Thyroid gland (tissue), 4 donors: Measurements from ENCODE around the gene ST6GALNAC3. TPM values are rescaled to one million over a fixed set of nuclear protein-coding genes. Genes with fewer than 3 reads are reported as not detected.
A peak's percentile ranks its signal among the peaks of the same experiment; 100 is the strongest.

Source experiments
- DNase-seq, 2 donors: peaks; one replicate each; pipeline ENCODE4 v3.0.0-alpha.2; 2019
- H3K27ac ChIP-seq, 3 donors: fragments of 200-600 bp; sonication (generic); 1 replicate in 2 of 3; 2 replicates in 1 of 3; pipeline ENCODE4 v1.5.1; 2016 to 2019; ENCODE audit warnings: mild to moderate bottlenecking in 1 of 3, moderate library complexity in 1 of 3
- H3K27me3 ChIP-seq: fragments of 200-600 bp; sonication (generic); one replicate; pipeline ENCODE4 v1.5.1; 2019
- H3K36me3 ChIP-seq, 2 donors: fragments of 200-600 bp; sonication (generic); one replicate each; pipeline ENCODE4 v1.5.1; 2016 to 2019
- H3K4me1 ChIP-seq, 2 donors: fragments of 200-600 bp; sonication (generic); one replicate each; pipeline ENCODE4 v1.5.1; 2017 to 2019
- H3K4me3 ChIP-seq, 3 donors: fragments of 200-600 bp; sonication (generic); replicated peaks in 1 of 3; 1 replicate in 2 of 3; 2 replicates in 1 of 3; pipeline ENCODE4 v1.5.1; 2016; ENCODE audit warnings: mild to moderate bottlenecking in 1 of 3
- H3K9me3 ChIP-seq: fragments of 200-600 bp; sonication (generic); one replicate; pipeline ENCODE4 v1.5.1; 2017
- POLR2A ChIP-seq, 2 donors: fragments of 450-650 bp; IDR thresholded peaks; one replicate each; pipeline ENCODE4 v1.6.1; 2017; ENCODE audit warnings: antibody characterized with exemption in 2 of 2, mild to moderate bottlenecking in 2 of 2, moderate library complexity in 1 of 2
- WGBS, 2 donors: methylation state at CpG; one replicate each; pipeline ENCODE4 v1.1.5; 2017; 5-methylcytosine and 5-hydroxymethylcytosine counted together
- intact Hi-C: fragments of 100-400 bp; cut with DNase I; formaldehyde crosslinking; loops from one replicate; pipeline ENCODE4 v1.15.1; 2023
- total RNA-seq, 4 donors: library from RNA; depleted of rRNA; stranded (reverse); fragments of >200 nt; gene quantifications; one replicate each; pipeline ENCODE4 v1.2.3, GENCODE V29; 2016
- TF ChIP-seq, protein P1 (sequence below), 6 experiments: fragments of 200-600 bp in 3 of 6; fragments of 450-650 bp in 3 of 6; sonication (generic) in 3 of 6; IDR thresholded peaks; one replicate each; pipeline ENCODE4 v1.5.1; 2016 to 2019; ENCODE audit warnings: antibody characterized with exemption in 6 of 6, mild to moderate bottlenecking in 2 of 6, inconsistent platforms in 1 of 6, moderate library complexity in 1 of 6

The ST6GALNAC3 gene
- total RNA-seq, 4 donors from 2014 or later, result 17.4 to 35.6 (median 31.6) TPM

DNA sequence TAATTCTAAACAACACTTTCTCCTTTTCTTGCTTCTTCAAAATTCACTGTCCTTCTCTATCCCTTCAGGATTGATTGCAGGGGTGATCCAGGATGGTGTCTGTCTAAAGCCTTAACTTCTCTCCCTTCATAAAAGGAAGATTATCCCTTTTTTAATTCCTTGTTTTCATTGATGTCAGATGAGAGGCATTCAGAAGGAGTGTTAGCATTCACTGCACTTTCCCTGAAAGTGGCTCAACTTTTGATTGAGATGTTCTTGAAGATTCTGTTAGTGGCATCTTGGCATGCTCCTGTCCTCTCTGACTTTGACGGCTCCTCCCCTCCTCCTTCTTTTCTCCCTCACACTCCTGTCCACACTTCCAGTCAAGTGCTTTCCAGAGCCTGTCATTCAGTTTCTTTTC is 71.6 kb downstream of the ST6GALNAC3 start:
- Histone ChIP-seq H3K4me1 (peaks cover 23 to 44% of the 10 kb centered on the region in 2 donors), H3K4me3 (no peak overlapping the region), H3K27me3 (no peaks in the 10 kb centered on the region), H3K9me3 (no peaks in the 10 kb centered on the region), H3K27ac (no peak overlapping the region), H3K36me3 (no peaks in the 10 kb centered on the region)
- WGBS, 2 donors, result 35 to 51% methylated on average over 1 of the region's 1 CpG
- intact Hi-C loops, result no loop called here
- no peak for TF ChIP-seq POLR2A (IDR thresholded peaks at IDR 0.05)
- TF ChIP-seq, protein P1, sequence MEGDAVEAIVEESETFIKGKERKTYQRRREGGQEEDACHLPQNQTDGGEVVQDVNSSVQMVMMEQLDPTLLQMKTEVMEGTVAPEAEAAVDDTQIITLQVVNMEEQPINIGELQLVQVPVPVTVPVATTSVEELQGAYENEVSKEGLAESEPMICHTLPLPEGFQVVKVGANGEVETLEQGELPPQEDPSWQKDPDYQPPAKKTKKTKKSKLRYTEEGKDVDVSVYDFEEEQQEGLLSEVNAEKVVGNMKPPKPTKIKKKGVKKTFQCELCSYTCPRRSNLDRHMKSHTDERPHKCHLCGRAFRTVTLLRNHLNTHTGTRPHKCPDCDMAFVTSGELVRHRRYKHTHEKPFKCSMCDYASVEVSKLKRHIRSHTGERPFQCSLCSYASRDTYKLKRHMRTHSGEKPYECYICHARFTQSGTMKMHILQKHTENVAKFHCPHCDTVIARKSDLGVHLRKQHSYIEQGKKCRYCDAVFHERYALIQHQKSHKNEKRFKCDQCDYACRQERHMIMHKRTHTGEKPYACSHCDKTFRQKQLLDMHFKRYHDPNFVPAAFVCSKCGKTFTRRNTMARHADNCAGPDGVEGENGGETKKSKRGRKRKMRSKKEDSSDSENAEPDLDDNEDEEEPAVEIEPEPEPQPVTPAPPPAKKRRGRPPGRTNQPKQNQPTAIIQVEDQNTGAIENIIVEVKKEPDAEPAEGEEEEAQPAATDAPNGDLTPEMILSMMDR (IDR thresholded peaks at IDR 0.05), result no peak
- no peak for DNase-seq

DNA sequence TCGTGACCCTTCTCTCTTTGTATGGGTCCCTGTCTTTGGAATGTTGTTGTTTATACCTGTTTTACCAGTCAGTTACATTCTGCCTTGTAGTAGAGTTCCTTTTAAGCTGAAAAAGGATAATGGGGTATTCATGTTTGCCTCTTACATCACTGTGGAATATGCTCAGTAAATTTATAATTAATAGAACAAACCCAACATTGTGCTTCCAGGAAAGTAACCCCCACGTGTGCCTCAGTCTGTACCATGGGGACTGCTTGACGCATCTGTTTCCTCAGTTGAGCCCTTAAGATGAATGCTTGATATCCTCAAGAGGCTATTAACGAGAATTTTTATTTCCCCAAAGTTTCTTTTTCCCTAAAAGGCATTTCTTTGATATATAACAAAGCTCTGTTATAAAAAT is 73.4 kb downstream of the ST6GALNAC3 start:
- intact Hi-C loops, result no loop called here
- WGBS, 2 donors, result 81 to 87% methylated on average over 4 of the region's 4 CpGs
- DNase-seq, result no peak
- Histone ChIP-seq H3K27ac (no peak overlapping the region), H3K27me3 (no peaks in the 10 kb centered on the region), H3K36me3 (no peaks in the 10 kb centered on the region), H3K9me3 (no peaks in the 10 kb centered on the region), H3K4me1 (peaks cover 18 to 26% of the 10 kb centered on the region in 2 donors), H3K4me3 (no peak overlapping the region)
- TF ChIP-seq POLR2A (IDR thresholded peaks at IDR 0.05), result no peak
- TF ChIP-seq, protein P1 (IDR thresholded peaks at IDR 0.05), result no peak

DNA sequence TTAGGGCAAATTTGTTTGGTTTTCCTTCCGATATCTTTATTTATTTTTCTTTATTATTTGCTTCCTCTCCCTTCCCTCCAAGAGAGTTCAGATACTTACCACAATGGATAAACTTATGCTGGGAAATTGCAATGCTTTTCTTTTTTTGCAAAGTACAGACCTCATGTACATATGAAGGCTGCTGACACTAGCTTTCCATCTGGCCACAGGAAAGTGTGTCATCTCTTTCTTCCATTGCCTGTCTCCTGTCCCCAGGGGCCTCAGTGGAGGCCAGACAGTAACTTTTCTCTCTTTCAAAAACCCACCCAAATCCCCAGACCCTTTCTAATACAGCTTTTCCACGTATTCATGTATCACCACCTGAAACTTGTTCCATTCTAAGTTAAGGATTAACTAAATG is 73.9 kb downstream of the ST6GALNAC3 start:
- no peak for DNase-seq
- TF ChIP-seq POLR2A (IDR thresholded peaks at IDR 0.05), result no peak
- TF ChIP-seq, protein P1 (IDR thresholded peaks at IDR 0.05), result no peak
- Histone ChIP-seq H3K9me3 (no peaks in the 10 kb centered on the region), H3K36me3 (no peaks in the 10 kb centered on the region), H3K27ac (no peak overlapping the region), H3K4me3 (no peak overlapping the region), H3K27me3 (no peaks in the 10 kb centered on the region), H3K4me1 (peaks cover 16 to 21% of the 10 kb centered on the region in 2 donors)
- intact Hi-C loops, result no loop called here
- 90 to 91% methylated on average over 2 of the region's 2 CpGs for WGBS, 2 donors

DNA sequence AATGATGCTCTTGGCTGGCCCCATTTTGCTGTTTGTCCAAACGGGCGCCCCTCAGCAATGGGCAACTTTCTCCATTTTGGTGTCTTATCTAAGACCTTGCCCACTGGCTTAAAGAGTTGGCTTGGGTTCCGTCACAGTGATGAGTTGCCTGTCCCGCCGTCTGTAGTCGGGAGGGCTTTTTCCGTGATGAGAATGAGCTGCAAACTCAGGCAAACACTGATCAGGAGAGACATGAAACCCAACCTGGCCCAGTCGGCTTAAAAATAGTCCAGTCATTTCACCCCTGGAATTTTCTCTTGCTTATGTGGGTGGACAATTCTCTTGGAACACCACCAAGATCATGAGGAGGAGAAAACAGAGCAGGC is 79.3 kb downstream of the ST6GALNAC3 start:
- H3K36me3 ChIP-seq, result no peaks in the 10 kb centered on the region
- no peak for DNase-seq
- no peak overlapping the region for H3K4me3 ChIP-seq
- intact Hi-C loops, result no loop called here
- no peak overlapping the region for H3K27ac ChIP-seq
- H3K27me3 ChIP-seq, result no peaks in the 10 kb centered on the region
- TF ChIP-seq, protein P1 (IDR thresholded peaks at IDR 0.05), result no peak
- no peak for TF ChIP-seq POLR2A (IDR thresholded peaks at IDR 0.05)
- WGBS, 2 donors, result 68 to 69% methylated on average over 8 of the region's 8 CpGs
- peaks cover 0 to 3% of the 10 kb centered on the region in 2 donors for H3K4me1 ChIP-seq
- H3K9me3 ChIP-seq, result no peaks in the 10 kb centered on the region

DNA sequence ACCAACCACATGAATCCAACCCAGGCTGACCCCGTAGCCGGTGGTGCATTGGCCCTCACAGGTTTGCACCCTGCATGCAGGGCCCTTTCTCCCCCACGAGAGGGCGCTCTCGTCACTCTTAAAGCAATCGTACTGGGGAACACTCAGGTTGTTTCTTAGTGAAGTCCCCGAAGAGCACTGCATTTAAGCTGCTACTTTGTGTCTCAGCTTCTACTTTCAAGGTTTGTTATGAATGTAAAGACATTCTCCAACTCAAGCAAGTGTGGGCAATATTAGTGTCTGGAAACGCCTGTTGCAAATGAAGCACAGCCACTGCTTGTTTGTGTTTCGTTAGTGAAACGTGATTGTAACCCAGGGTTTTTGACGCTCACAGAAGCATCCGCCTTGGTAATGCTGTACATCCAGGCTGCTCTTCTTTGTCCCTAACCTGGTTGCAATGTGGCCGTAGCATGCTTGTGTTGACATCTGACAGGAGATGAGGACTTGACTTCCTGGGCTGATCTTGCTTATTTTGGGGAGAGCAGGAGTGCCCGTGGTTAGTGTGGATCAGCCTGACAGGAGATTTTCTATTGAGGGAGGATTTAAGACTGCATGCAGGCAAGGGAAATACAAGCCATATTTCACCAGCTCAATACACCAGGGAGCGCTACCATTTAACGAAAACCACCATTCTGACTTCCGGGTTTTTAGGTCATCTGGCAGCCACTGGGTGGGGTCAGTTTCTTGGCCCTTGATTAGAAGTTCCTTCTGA is 79.8 kb downstream of the ST6GALNAC3 start:
- TF ChIP-seq, protein P1 (IDR thresholded peaks at IDR 0.05), result peak; percentile 84 to 97 (median 92)
- TF ChIP-seq POLR2A (IDR thresholded peaks at IDR 0.05), result no peak
- H3K9me3 ChIP-seq, result no peaks in the 10 kb centered on the region
- H3K4me3 ChIP-seq, result peak overlapping the region in 1 of 3 donors; percentile 12
- 4 to 13% methylated on average over 17 of the region's 17 CpGs for WGBS, 2 donors
- peak overlapping the region in 1 of 3 donors; percentile 19 for H3K27ac ChIP-seq
- H3K4me1 ChIP-seq, result peaks cover 0 to 3% of the 10 kb centered on the region in 2 donors
- H3K27me3 ChIP-seq, result no peaks in the 10 kb centered on the region
- DNase-seq, result peak; percentile 78 to 88
- intact Hi-C loops, result no loop called here
- H3K36me3 ChIP-seq, result no peaks in the 10 kb centered on the region
